ENCODE measurements around the gene MSI2.

MSI2 gene

GRCh38 chr17:57566721-57567120 lies 310.4 kb downstream of the MSI2 start:
- DNase-seq (ENCODE audit: low read depth in 3 of 3, low spot score in 1 of 3) = no peak

GRCh38 chr17:57567251-57567650 lies 310.9 kb downstream of the MSI2 start:
- no peak for DNase-seq (ENCODE audit: low read depth in 3 of 3, low spot score in 1 of 3)

DNA sequence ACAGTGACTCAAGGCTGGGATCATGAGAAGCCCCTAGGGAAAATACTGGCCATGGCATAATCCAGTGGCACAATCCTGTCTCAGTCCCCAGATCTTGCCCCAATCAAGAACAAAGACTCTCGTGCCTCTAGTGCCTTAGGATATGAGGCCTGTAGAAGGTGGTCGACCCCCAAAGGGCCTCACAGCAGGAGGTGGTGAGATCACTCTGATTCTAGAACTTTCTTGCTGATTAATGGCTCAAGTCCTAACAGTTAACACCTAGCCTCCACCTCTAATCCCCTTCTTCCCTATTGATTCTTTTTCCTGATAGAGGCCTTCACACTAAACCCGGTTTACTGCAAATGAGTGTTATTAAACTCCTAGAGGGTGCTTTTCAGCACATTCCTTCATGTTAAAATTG lies 312.0 kb downstream of the MSI2 start:
- no peak for DNase-seq (ENCODE audit: low read depth in 3 of 3, low spot score in 1 of 3)

DNA sequence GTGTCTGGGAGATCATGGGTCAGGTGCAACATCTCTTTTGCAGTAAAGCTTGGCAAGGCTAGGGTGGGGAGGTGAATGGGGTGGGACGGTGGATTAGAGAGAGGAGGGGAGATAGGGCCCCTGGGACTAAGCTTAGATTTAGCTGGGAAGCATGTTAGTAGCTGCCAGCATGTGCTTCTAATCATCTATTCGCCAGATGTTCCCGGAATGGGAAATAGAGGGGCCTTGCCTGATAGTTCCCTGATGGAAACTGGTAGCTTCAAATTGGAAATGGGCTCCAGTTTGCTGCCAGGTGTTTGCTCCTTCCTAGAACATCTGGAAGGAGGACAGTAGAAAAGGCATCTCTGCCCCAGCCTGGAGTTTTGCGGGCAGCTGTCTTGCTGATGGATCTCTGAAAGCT lies 312.7 kb downstream of the MSI2 start:
- no peak for DNase-seq (ENCODE audit: low read depth in 3 of 3, low spot score in 1 of 3)

DNA sequence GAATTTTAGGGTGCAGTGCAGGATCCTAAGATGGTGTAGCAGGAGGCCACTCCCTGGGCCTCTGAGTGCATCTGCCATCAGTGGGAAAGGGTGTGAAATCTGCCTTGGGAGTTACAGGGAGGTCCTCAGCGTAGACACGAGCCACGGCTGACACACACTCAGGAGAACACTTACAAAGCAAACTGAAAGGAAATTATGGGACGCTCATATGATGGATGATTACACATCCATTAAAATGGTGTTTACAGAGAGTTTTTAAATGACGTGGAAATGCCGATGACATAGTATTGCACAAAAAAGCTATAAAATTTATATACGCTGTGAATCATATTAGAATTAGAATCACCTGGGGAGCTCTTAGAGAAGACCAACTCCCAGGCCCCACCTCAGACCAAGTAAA lies 313.5 kb downstream of the MSI2 start:
- no peak for DNase-seq (ENCODE audit: low read depth in 3 of 3, low spot score in 1 of 3)

- DNase-seq (ENCODE audit: low read depth in 3 of 3, low spot score in 1 of 3) = no peak
These were observed 314.5 kb downstream of the MSI2 start for GRCh38 chr17:57570724-57571344.

GRCh38 chr17:57572062-57572461 lies 315.7 kb downstream of the MSI2 start:
- DNase-seq (ENCODE audit: low read depth in 3 of 3, low spot score in 1 of 3) = no peak

DNA sequence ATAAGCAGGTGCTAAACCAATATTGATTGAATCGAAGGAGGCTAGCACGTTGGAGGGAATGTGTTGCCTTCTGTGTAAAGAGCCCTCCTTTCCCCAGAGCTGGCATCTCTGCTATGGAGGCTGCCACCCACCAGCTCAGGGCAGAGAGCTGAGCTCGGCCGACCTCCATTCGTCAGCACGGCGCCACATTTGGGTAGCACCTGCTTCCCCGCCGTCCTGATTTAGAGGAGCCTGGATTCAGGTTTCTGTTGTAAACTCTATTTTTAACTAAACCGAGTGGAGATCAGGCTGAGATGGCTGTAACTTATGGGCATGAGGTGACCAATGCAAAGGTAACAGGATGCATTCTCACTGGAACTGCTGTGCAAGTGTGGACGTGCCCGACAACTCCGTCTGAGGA lies 316.3 kb downstream of the MSI2 start:
- no peak for DNase-seq (ENCODE audit: low read depth in 3 of 3, low spot score in 1 of 3)

- DNase-seq (ENCODE audit: low read depth in 3 of 3, low spot score in 1 of 3) = no peak
These were observed 317.8 kb downstream of the MSI2 start for GRCh38 chr17:57574040-57574513.

- DNase-seq (ENCODE audit: low read depth in 3 of 3, low spot score in 1 of 3) = no peak
These were observed 320.4 kb downstream of the MSI2 start for GRCh38 chr17:57576744-57577143.

DNA sequence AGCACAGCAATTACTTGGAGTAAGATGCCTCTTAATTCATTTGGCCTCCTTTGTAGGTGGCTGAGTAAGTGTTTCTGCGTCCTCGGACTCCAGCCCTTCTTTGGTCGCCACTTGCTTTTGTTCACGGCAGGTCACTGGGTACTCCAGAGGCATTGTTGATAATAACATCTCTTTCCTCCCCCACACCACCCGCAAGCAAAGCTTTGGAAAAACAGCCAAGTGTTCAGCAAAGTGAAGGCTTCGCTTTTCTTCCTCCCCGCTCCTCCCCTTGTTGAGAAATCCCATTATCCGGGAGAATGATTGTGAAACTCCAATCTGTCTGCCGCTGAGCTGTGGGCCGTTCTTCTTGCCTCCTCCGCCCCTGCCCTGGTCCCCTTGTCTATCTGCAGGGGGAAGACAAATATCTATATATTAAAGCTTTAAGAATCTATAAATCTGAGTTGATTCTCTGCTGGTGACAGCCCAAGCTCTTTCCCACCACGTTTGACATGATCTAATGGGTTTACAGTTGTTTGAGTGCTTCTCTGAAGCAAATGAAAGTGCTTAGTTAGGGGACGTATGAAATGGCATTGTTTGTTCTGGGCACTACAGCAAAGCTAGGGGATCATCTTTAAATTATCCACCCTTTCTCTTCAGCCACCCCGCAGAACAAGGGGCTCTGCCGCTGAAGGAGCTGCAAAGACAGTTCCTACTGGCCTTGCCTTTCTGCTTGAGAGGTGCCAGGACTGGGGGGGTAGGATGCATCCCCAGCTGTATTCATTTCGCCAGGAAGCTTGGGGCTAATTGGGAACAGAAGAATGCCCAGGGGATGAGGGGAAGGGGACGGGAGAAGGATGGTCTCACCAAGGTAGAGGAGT lies 321.7 kb downstream of the MSI2 start:
- DNase-seq (ENCODE audit: low read depth in 3 of 3, low spot score in 1 of 3) = no peak

DNA sequence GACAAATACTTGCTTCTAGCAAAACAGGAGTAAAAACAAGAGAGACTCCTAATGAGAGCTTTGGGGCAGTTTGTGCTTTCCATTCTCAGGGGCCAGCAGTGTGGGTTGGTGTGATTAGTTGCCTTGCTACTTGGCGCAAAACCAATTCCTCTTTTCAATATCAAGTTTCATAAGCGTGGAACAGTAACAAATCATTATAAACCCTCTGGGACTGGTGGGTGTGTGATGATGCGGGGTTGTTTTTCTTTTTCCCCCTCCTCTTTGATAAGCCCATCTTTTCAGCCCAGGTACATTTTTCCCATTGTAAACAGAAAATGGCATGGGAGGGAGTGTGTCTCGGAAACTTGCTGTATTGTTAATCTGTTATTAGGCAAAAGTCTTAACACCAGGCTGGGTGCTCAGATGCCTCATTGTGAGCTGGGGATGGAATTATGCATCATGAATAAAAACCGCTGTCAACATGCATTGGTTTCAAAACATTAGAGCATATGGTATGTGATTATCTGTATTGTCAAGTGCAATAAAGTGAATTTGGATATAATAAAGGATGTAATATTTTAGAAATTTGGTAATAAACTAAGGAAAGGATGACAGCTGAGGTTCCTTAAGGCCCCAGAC lies 322.4 kb downstream of the MSI2 start:
- no peak for DNase-seq (ENCODE audit: low read depth in 3 of 3, low spot score in 1 of 3)

DNA sequence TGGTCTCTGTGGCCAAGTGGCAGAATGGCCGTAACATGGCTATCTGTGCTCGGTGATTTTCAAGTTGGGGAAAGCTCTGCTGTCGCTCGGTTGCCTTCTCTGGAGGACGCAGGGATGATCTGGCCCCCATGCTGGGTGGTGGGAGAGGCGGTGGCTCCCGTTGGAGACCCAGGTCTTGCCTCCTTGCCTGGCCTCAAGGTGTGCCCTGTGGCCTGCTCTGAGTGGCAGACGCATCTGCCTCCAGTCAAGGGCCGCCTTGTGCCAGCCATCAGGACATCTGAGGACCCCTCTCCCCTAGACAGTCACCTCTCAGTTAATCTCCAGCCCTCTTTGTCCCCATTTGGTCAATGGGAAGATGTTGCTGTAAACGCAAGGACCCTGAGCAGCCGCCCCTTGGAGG lies 322.9 kb downstream of the MSI2 start:
- DNase-seq (ENCODE audit: low read depth in 3 of 3, low spot score in 1 of 3) = no peak

- DNase-seq (ENCODE audit: low read depth in 3 of 3, low spot score in 1 of 3) = no peak
These were observed 323.9 kb downstream of the MSI2 start for GRCh38 chr17:57580055-57580739.

- no peak for DNase-seq (ENCODE audit: low read depth in 3 of 3, low spot score in 1 of 3)
These were observed 326.8 kb downstream of the MSI2 start for GRCh38 chr17:57582881-57583756.

DNA sequence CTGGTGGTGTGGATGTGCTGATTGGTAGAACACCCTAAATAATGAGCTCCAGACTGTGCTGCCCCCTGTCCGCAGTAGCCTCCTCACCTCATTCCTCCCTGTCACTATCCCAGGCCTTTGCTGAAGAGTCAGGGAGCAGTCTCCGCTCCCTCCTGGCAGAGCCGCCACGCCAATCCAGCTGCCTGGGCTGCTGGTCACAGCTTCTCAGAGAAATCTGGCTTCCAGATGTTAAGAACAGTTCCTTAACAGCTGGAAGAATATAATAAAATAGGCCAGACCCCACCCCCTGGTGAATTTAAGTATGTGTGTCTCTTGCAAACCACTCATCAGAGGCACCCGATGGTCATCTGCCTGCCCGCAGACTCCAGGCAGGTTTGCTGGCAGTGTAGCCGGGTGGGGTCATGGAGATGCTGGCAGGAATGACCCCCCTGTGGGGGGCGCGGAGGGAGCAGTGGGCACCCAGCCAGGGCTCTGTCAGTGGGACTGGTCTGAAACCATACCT lies 327.8 kb downstream of the MSI2 start:
- DNase-seq (ENCODE audit: low read depth in 3 of 3, low spot score in 1 of 3) = no peak

GRCh38 chr17:57585341-57586195 lies 329.2 kb downstream of the MSI2 start:
- no peak for DNase-seq (ENCODE audit: low read depth in 3 of 3, low spot score in 1 of 3)

- no peak for DNase-seq (ENCODE audit: low read depth in 3 of 3, low spot score in 1 of 3)
These were observed 329.9 kb downstream of the MSI2 start for GRCh38 chr17:57586196-57586740.

- DNase-seq (ENCODE audit: low read depth in 3 of 3, low spot score in 1 of 3) = no peak
These were observed 330.4 kb downstream of the MSI2 start for GRCh38 chr17:57586742-57587141.

All from stimulated activated CD4-positive, alpha-beta T cell treated with anti-CD3 and anti-CD28 coated beads, TNF-alpha, amount 100 ng/mL, for 1 hour (primary cell).